Keratinocyte (primary cell): ENCODE measurements around the gene NCAM2. TPM values are rescaled to one million over a fixed set of nuclear protein-coding genes. Genes with fewer than 3 reads are reported as not detected.

ENCODE experiments used
- DNase-seq: peaks from one replicate; pipeline ENCODE4 v3.0.0-alpha.2; 2011; ENCODE audit warnings: low read depth, missing footprints, low spot score
- FAIRE-seq: peaks from 2 replicates; lab custom pipeline; 2011; peaks lifted over from hg19 to GRCh38; lab: Jason Lieb, UNC
- H2AFZ ChIP-seq: 2 replicates; pipeline ENCODE4 v1.6.0; 2012; ENCODE audit warnings: low read length, control low read depth, inconsistent platforms; ENCODE audit not compliant: control insufficient read depth
- H3K27ac ChIP-seq: 2 replicates; pipeline ENCODE4 v1.5.1; 2011; ENCODE audit warnings: low read length; ENCODE audit not compliant: control insufficient read depth, insufficient read depth
- H3K27me3 ChIP-seq: 3 replicates; pipeline ENCODE4 v1.6.0; 2011; ENCODE audit warnings: low read length; ENCODE audit not compliant: control insufficient read depth, insufficient read depth; ENCODE audit errors: extremely low read depth
- H3K36me3 ChIP-seq, 2 experiments: 2 replicates in 1 of 2; 3 replicates in 1 of 2; pipeline ENCODE4 v1.5.1; 2011; ENCODE audit warnings: low read length in 2 of 2, mild to moderate bottlenecking in 1 of 2; ENCODE audit not compliant: control insufficient read depth in 2 of 2, insufficient read depth in 2 of 2; ENCODE audit errors: extremely low read depth in 1 of 2
- H3K4me1 ChIP-seq: 3 replicates; pipeline ENCODE4 v1.5.1; 2011; ENCODE audit warnings: low read length; ENCODE audit not compliant: control insufficient read depth, insufficient read depth; ENCODE audit errors: extremely low read depth
- H3K4me2 ChIP-seq: 3 replicates; pipeline ENCODE4 v1.6.0; 2011; ENCODE audit warnings: low read depth, low read length; ENCODE audit not compliant: control insufficient read depth, insufficient read depth; ENCODE audit errors: extremely low read depth
- H3K4me3 ChIP-seq, 3 experiments: fragments of 200-600 bp in 1 of 3; sonication (generic) in 1 of 3; 2 replicates in 2 of 3; 3 replicates in 1 of 3; pipeline ENCODE4 v1.5.1; 2011 to 2016; ENCODE audit warnings: low read length in 3 of 3, mild to moderate bottlenecking in 3 of 3, control low read depth in 2 of 3, inconsistent platforms in 1 of 3, low read depth in 1 of 3, mixed read lengths in 1 of 3, mixed run types in 1 of 3, moderate library complexity in 1 of 3; ENCODE audit not compliant: control insufficient read depth in 2 of 3, insufficient read depth in 2 of 3; ENCODE audit errors: extremely low read depth in 1 of 3
- H3K79me2 ChIP-seq: 2 replicates; pipeline ENCODE4 v1.6.0; 2012; ENCODE audit warnings: low read length; ENCODE audit not compliant: control insufficient read depth, insufficient read depth
- H3K9ac ChIP-seq: 3 replicates; pipeline ENCODE4 v1.6.0; 2011; ENCODE audit warnings: low read length; ENCODE audit not compliant: control insufficient read depth, insufficient read depth; ENCODE audit errors: extremely low read depth
- H3K9me1 ChIP-seq: 3 replicates; pipeline ENCODE4 v1.6.0; 2011; ENCODE audit warnings: low read length; ENCODE audit not compliant: control insufficient read depth, insufficient read depth; ENCODE audit errors: extremely low read depth
- H3K9me3 ChIP-seq: 2 replicates; pipeline ENCODE4 v1.5.1; 2012; ENCODE audit warnings: low read depth, low read length; ENCODE audit not compliant: control insufficient read depth
- H4K20me1 ChIP-seq: 3 replicates; pipeline ENCODE4 v1.6.0; 2011; ENCODE audit warnings: low read length; ENCODE audit not compliant: control insufficient read depth, insufficient read depth; ENCODE audit errors: extremely low read depth
- EZH2 ChIP-seq: IDR thresholded peaks from one replicate; pipeline ENCODE4 v1.6.1; 2012; ENCODE audit warnings: inconsistent platforms, mild to moderate bottlenecking, low read length, moderate library complexity
- dilution Hi-C: fragments of 300-500 bp; cut with MboI; formaldehyde crosslinking; loops from one replicate; pipeline ENCODE4 v1.7.0; 2020; ENCODE audit warnings: low sequenced_read_pairs; ENCODE audit not compliant: extremely low pct_ligation_motif_present
- polyA plus RNA-seq, 5 experiments: library from polyadenylated mRNA; depleted of rRNA in 3 of 5; stranded (reverse) in 3 of 5; stranded (forward) in 1 of 5; unstranded in 1 of 5; fragments of >200 nt; gene quantifications; 1 replicate in 1 of 5; 2 replicates in 3 of 5; 3 replicates in 1 of 5; pipeline versions ENCODE4 v1.2.1 to v1.2.3, GENCODE V29; 2011 to 2012; ENCODE audit warnings: missing spikeins in 2 of 5, low read depth in 1 of 5, low replicate concordance in 1 of 5
- TF ChIP-seq, protein P1 (sequence below), 3 experiments: IDR thresholded peaks in 1 of 3; conservative IDR thresholded peaks in 1 of 3; optimal IDR thresholded peaks in 1 of 3; 2 replicates in 2 of 3; 3 replicates in 1 of 3; pipeline versions ENCODE3 to v1.5.1; 2011; ENCODE audit warnings: low read length in 3 of 3, mild to moderate bottlenecking in 3 of 3, moderate library complexity in 2 of 3, control low read depth in 1 of 3, inconsistent platforms in 1 of 3; ENCODE audit not compliant: insufficient read depth in 2 of 3; ENCODE audit errors: extremely low read depth in 1 of 3

Gene NCAM2
- polyA plus RNA-seq, 1 donor (not counting 4 experiments of a cell fraction or from before 2014, with no cell fraction given): 0.16 TPM

DNA sequence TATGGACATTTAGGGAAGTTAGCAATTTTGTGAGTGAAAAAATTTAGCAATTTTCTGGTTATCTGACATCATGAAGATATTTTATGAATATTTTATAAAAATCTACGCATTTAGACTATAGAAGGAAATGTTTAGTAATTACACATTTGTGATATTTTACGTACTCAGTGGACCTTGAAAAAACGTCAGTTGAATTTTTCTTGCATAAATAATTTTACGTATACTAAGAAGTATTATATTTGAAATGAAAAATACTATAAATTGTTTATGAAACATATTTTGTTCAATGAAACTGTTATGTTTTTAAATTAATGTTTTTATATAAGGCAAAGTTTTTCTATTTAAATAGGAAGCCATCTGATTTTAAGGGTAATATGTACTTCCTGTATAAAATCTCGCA is 462.8 kb downstream of the NCAM2 start:
- FAIRE-seq (no peak), DNase-seq (no peak)
- Histone ChIP-seq H3K9me3 (no peaks in the 10 kb centered on the region), H3K9me1 (no peaks in the 10 kb centered on the region), H3K9ac (no peak overlapping the region), H2AFZ (no peak overlapping the region), H3K4me2 (no peak overlapping the region), H3K27me3 (no peaks in the 10 kb centered on the region), H4K20me1 (no peaks in the 10 kb centered on the region), H3K27ac (no peak overlapping the region), H3K4me3 (no peak overlapping the region), H3K79me2 (no peaks in the 10 kb centered on the region), H3K36me3 (no peaks in the 10 kb centered on the region), H3K4me1 (no peaks in the 10 kb centered on the region)
- dilution Hi-C loops: no loop called here
- TF ChIP-seq EZH2: no peak
- TF ChIP-seq, protein P1, sequence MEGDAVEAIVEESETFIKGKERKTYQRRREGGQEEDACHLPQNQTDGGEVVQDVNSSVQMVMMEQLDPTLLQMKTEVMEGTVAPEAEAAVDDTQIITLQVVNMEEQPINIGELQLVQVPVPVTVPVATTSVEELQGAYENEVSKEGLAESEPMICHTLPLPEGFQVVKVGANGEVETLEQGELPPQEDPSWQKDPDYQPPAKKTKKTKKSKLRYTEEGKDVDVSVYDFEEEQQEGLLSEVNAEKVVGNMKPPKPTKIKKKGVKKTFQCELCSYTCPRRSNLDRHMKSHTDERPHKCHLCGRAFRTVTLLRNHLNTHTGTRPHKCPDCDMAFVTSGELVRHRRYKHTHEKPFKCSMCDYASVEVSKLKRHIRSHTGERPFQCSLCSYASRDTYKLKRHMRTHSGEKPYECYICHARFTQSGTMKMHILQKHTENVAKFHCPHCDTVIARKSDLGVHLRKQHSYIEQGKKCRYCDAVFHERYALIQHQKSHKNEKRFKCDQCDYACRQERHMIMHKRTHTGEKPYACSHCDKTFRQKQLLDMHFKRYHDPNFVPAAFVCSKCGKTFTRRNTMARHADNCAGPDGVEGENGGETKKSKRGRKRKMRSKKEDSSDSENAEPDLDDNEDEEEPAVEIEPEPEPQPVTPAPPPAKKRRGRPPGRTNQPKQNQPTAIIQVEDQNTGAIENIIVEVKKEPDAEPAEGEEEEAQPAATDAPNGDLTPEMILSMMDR (optimal IDR thresholded peaks at IDR 0.05 in 1 of 3, IDR thresholded peaks at IDR 0.05 in 1 of 3, conservative IDR thresholded peaks at IDR 0.05 in 1 of 3; ENCODE audit: extremely low read depth in 1 of 3, insufficient read depth in 2 of 3, low read length in 3 of 3): no peak

DNA sequence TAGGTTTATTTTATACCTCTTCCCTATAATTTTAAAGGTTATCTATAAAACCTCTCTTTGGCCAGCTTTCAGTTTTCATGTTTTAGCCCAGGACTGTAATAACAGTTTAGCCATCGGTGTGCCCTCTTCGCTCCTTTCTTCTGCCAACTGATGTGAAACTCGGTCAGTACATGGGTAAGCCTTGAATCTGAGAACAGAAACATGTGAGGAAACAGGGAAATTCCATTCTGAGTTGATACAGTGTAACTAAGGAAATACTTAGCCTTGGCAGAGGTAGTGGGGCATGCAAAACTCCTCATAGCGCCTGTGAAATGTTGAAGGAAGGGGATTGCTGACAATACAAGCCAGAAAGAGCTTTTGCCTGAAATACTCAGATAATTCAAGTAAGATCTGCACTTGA is 465.2 kb downstream of the NCAM2 start:
- no peak overlapping the region for H3K4me3 ChIP-seq
- dilution Hi-C loops: no loop called here
- H3K27ac ChIP-seq: no peak overlapping the region
- H3K4me1 ChIP-seq: no peaks in the 10 kb centered on the region
- TF ChIP-seq, protein P1 (optimal IDR thresholded peaks at IDR 0.05 in 1 of 3, IDR thresholded peaks at IDR 0.05 in 1 of 3, conservative IDR thresholded peaks at IDR 0.05 in 1 of 3; ENCODE audit: extremely low read depth in 1 of 3, insufficient read depth in 2 of 3, low read length in 3 of 3): no peak
- no peak for TF ChIP-seq EZH2
- H3K9me3 ChIP-seq: no peaks in the 10 kb centered on the region
- no peak overlapping the region for H2AFZ ChIP-seq
- H3K9ac ChIP-seq: no peak overlapping the region
- FAIRE-seq: no peak
- no peaks in the 10 kb centered on the region for H4K20me1 ChIP-seq
- no peaks in the 10 kb centered on the region for H3K79me2 ChIP-seq
- H3K27me3 ChIP-seq: no peaks in the 10 kb centered on the region
- no peaks in the 10 kb centered on the region for H3K36me3 ChIP-seq
- no peak for DNase-seq
- no peaks in the 10 kb centered on the region for H3K9me1 ChIP-seq
- H3K4me2 ChIP-seq: no peak overlapping the region
